Measurements from ENCODE around the gene RNF130.

DNA sequence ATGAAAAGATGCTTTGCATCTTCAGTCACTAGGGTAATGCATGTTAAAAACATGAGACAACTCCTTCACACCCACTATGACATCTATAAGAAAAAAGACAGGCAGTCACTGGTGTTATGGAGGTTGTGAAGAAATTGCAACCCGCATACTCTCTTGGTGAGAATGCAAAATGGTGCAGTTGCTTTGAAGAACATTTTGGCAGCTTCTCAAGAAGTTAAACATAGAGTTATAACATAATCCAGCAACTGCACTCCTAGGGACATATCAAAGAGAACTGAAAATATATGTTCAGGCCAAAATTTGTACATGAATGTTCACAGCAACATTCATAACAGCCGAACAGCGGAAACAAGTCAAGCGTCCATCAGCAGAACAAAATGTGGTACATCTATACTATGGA lies 117.6 kb downstream of the RNF130 start:
- TF ChIP-seq, protein P1, sequence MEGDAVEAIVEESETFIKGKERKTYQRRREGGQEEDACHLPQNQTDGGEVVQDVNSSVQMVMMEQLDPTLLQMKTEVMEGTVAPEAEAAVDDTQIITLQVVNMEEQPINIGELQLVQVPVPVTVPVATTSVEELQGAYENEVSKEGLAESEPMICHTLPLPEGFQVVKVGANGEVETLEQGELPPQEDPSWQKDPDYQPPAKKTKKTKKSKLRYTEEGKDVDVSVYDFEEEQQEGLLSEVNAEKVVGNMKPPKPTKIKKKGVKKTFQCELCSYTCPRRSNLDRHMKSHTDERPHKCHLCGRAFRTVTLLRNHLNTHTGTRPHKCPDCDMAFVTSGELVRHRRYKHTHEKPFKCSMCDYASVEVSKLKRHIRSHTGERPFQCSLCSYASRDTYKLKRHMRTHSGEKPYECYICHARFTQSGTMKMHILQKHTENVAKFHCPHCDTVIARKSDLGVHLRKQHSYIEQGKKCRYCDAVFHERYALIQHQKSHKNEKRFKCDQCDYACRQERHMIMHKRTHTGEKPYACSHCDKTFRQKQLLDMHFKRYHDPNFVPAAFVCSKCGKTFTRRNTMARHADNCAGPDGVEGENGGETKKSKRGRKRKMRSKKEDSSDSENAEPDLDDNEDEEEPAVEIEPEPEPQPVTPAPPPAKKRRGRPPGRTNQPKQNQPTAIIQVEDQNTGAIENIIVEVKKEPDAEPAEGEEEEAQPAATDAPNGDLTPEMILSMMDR (IDR thresholded peaks at IDR 0.05; ENCODE audit: low read depth, low read length, missing input control), result no peak
- TF ChIP-seq YY1 (IDR thresholded peaks at IDR 0.05) (no peak), HNF4A (conservative IDR thresholded peaks at IDR 0.05) (no peak), SP1 (IDR thresholded peaks at IDR 0.05) (no peak), RAD21 (IDR thresholded peaks at IDR 0.05) (no peak), NR2F2 (IDR thresholded peaks at IDR 0.05) (no peak), TAF1 (conservative IDR thresholded peaks at IDR 0.05) (no peak), JUND (IDR thresholded peaks at IDR 0.05) (no peak), ZBTB33 (IDR thresholded peaks at IDR 0.05) (no peak)
- TF ChIP-seq, protein P2, sequence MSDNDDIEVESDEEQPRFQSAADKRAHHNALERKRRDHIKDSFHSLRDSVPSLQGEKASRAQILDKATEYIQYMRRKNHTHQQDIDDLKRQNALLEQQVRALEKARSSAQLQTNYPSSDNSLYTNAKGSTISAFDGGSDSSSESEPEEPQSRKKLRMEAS (IDR thresholded peaks at IDR 0.05), result no peak
